Activated CD4-positive, alpha-beta T cell treated with anti-CD3 and anti-CD28 coated beads, Interleukin-2, amount 50 U/mL, for 4 hours (primary cell): ENCODE results near the gene MRPL11.
"Not testable (repeated sequence)": the region's sequence is repeated elsewhere in the genome, so short reads cannot be mapped to it uniquely, and the experiment has no call there.

ENCODE experiments used
- DNase-seq, 2 experiments: peaks; one replicate each; pipeline ENCODE4 v3.0.0-alpha.2; 2020

MRPL11 gene

DNA sequence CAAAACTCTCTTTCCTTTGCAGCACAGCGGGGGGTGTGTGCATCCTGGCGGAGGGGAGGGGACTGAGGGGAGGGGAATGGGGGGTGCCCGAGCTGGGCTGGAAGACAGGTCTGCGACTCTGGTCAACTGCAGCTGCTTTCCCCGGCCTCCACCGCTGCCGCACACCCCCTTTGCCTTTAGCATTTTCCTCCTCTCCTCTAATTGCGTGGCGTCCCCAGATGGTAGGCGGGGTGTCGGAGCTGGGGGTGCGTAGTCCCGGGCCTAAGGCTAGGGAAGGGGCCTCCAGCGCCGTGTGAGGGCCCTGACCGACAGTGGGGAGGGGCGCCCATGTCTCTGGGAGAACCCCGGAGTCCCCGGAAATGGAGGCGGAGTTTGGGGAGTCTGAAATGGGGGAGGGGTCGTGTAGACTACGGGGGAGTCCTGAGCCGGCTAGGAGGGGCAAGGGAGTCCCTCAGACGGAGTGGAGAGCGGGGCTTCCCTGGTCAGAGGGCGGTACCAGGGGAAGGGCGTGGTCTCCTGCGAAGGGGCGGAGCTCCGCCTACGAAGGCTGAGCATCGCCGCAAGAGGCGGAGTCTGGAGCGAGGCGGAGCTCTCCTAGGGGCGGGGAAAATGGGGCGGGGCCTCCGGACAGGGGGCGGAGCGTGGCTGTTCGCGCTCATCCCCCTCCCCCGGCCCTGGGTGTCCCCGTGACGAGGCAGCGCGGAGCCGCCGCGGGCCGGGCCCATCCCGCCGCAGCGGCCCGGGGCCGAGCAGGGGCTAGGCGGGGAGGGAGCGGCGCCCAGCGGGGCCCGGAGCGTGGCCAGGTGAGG lies 27.8 kb upstream of the MRPL11 start, which contains the start of gene PELI3:
Gene PELI3 (plus strand): TSS at position 681 of the 809 bp plus-strand sequence. CDS start 1,224 bp downstream, outside the sequence.
- DNase-seq, result peak; percentile 94 to 96

DNA sequence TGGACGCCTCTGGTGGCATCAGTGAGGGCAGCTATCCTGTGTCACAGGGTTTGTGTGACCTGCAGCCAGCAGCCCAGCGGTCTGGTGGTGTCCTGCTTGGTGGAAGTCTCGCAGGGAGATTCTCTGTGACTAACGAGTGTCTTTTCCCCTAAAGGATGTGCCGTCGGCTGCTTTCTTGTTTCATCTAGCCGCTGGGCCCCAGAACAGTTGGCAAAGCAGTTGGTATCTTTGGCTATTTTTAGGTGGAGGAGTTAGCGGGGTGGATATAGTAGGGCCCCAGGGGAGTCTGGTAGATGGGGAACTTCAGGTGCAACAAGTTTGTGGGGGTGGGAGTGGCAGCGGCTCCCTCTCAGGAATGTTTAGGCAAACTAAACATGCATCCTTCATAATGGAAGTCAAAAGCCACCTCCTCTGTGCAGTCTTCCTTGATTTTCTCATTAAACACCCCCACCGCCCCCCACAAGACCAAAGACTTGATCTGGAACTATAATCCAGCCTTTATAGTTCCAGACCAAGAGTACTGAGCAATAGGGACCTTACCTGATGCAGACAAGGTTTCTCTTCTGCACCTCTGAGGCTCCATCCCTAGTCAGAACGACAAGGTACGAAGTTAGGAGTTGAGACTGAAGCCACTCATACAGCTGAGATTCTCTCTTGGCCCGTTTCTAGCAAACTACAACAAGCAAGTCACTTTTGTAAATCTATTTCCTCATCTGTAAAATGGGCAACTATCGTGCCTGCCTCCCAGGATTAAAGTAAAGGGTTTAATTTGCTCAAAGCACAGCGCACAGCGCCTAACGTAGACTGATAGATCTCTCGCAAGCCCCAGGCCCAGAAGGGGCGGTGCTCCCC lies 27.0 kb upstream of the MRPL11 start:
- DNase-seq, result no peak

DNA sequence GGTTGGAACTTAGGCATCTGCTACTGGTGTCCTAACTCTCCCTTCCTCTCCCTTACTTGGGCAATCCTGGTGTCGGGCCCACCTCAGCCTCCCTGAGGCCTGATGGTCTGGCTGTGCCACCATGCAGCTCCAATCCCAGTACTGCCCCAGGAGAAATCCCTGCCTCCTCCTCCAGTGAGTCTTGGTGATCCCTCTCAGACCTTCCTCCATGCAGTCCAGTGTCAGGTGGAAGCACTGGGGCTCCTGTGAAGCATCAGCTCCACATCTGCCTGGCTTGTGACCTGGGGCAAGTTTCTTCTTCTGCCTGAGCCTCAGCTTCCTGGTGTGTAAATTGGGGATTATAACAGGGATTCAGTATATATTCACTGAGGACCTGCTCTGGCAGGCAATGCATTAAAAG lies 26.3 kb upstream of the MRPL11 start:
- no peak for DNase-seq

- not testable (repeated sequence) for DNase-seq
Observed at GRCh38 chr11:66464116-66464515, 25.5 kb upstream of the MRPL11 start.

DNA sequence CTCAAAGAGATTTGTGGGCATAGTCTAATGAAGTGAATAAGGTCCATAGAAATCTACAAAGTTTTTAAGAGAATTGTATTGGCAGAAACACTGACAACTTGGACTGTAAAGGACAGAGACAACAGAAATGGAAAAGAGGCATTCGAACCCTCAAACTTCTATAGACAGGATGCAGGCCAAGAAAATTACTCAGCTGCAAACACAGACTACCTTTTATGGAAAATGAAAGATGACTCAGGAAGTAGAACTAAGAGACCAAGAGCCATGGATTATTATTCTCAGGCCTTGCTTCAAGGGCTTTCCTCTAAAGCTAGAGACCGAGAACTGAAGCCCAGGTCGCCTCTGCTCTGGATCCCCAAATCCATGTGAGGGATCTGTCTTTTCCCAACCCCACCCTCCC lies 24.3 kb upstream of the MRPL11 start:
- DNase-seq, result no peak

DNA sequence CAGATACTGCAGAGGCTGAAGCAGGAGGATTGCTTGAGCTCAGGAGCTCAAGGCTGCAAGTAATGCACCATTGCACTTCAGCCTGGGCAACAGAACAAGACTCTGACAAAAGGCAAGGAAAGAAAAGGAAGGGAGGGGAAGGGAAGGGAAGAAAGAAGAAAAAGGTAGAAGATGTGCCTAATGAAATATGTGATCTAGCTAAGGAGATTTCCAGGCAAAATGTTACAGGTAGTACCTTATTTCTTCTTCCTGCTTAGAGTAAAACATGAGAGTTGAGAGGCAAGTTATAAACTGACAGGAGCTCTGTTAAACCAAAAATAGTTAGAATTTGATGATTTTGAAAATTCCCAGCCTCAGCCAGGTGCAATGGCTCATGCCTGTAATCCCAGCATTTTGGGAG lies 23.4 kb upstream of the MRPL11 start:
- no peak for DNase-seq

- DNase-seq, result no peak
Observed at GRCh38 chr11:66459138-66459778, 20.6 kb upstream of the MRPL11 start.

DNA sequence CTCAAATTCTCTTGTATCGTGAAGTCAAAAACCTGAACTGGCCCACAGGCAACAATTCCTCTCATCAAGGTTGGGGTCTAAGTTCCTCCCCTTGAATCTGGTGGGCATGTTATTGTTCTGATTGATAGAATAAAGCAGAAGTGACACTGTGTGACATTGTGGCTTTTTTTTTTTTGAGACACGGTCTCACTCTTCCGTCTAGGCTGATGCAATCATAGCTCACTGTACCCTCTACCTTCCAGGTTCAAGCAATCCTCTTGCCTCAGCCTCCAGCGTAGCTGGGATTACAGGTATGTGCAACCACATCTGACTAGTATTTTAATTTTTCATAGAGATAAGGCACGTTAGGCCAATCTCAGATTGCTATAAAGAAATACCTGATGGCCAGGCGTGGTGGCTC lies 19.2 kb upstream of the MRPL11 start:
- no peak for DNase-seq

- DNase-seq, result no peak
Observed at GRCh38 chr11:66454828-66455227, 16.2 kb upstream of the MRPL11 start.

DNA sequence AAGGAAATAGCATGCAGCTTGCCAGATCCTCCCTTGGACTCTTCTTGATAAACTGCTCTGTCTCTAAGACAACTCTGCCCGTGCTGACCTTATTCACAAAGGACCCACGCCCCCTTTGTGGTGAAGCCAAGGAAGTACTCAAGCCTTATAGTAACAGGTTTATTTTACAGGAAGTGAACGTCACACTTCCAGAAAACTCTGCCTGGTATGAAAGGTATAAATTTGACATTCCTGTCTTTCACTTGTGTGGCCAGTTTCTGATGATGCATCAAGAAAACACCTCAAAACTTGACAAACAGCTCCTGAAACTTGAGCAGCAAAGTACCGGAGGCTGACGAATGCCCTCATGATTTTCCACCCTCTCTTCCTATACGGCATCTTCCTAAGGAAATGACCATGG lies 15.6 kb upstream of the MRPL11 start:
- no peak for DNase-seq

GRCh38 chr11:66451663-66452062 lies 13.0 kb upstream of the MRPL11 start:
- no peak for DNase-seq

GRCh38 chr11:66450560-66450959 lies 11.9 kb upstream of the MRPL11 start:
- DNase-seq, result no peak

GRCh38 chr11:66448523-66448922 lies 9.9 kb upstream of the MRPL11 start:
- DNase-seq, result no peak

DNA sequence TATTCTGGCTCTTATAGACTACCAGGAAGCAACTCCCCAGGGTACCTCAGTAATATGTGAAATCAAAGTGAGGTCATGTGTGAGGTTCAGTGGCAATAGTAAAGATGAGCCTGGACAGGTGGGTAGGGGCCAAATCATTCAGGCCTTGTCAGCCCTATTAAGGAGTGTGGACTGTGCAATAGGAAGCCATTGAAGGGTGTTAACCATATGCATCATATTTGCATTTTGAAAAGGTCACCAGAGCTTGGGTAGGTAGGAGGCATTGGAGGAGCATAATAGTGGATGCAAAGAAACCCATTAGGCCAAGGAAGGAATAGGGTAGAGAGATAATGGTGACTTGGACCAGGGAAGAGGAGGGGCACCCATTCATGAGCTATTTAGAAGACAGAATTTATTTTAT lies 8.4 kb upstream of the MRPL11 start:
- no peak for DNase-seq

- DNase-seq, result no peak
Observed at GRCh38 chr11:66443602-66444001, 5.0 kb upstream of the MRPL11 start.

GRCh38 chr11:66440940-66441282 lies 2.3 kb upstream of the MRPL11 start:
- not testable (repeated sequence) for DNase-seq

- DNase-seq, result not testable (repeated sequence)
Observed at GRCh38 chr11:66440101-66440939, 1.7 kb upstream of the MRPL11 start.

DNA sequence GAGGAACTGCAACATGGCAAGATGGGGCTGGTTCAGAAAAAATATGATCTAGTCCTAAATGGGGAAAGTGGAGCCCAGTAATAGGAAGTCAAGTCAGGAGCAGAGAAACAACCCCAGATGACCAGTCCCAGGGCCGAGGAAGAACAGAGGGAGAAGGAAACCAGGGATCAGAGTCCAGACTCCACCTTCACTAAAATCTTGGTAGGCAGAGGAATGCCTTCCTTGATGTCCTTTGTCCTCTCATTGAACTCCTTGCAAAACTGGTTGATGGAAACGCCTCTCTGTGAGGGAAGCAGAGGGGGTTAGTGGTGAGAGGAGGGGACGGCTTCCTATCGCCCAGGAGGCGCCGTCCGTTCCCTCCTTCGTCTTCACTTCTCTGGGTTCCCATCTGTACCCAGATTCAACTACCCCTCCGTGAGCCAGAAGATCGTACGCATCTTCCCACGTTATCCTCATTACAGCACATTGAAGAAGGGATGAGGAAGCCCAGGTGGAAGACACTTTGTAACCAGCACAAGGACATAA lies 607 bp downstream of the MRPL11 start:
- no peak for DNase-seq

DNA sequence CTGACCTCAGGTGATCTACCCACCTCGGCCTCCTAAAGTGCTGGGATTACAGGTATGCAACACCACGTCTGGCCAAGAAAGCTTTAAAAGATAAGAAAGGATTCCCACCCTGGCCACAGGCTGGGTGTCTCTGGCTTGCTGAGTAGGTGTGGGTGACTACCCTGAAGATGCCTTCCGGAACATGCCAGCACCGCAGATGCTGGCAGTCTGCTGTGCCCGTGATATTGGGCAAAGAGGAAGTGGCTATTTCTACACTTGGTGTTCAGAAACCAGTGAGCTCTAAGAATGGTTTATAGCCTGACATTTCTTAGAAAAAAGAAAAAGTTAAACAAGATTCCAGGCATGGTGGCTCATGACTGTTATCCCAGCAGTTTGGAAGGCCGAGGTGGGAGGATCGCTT lies 6.1 kb downstream of the MRPL11 start:
- no peak for DNase-seq

DNA sequence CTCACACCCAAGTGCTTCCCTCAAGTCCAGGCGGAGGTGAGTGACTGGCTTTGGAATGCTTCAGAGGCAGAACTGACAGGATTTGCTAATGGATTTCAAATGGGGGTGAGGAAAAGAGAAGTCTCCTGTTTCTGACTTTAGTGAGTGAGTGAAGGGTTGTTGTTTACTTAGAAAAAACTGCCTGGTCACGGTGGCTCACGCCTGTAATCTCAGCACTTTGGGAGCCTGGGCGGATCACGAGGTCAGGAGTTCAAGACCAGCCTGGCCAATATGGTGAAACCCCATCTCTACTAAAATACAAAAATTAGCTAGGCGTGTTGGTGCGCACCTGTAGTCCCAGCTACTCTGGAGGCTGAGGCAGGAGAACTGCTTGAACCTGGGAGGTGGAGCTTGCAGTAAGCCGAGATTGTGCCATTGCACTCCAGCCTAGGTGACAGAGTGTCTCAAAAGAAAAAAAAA lies 6.7 kb downstream of the MRPL11 start:
- not testable (repeated sequence) for DNase-seq

- DNase-seq, result not testable (repeated sequence)
Observed at GRCh38 chr11:66431287-66431686, 7.4 kb downstream of the MRPL11 start.

GRCh38 chr11:66429983-66430602 lies 8.6 kb downstream of the MRPL11 start:
- DNase-seq, result peak; percentile 71 to 77
